IMR-90 (cell line): ENCODE measurements around the gene PRAC1. TPM values are rescaled to one million over a fixed set of nuclear protein-coding genes. Genes with fewer than 3 reads are reported as not detected.
A peak's percentile ranks its signal among the peaks of the same experiment; 100 is the strongest.

Experiments used
- ATAC-seq: fragments of 200-7000 bp; cut with Tn5 transposase; 2 replicates; pipeline ENCODE4 v1.9.1; 2020; ENCODE audit warnings: low read depth, mild to moderate bottlenecking, moderate library complexity
- BruUV-seq: library from RNA; stranded (reverse); fragments of 400-500 nt; replicated peaks from 2 replicates; lab custom pipeline; 2021; lab: Mats Ljungman, UMichigan
- CTCF ChIA-PET: fragments of 300-600 bp; formaldehyde crosslinking; extraction: SDS; loops from one replicate; lab custom pipeline; 2021; ENCODE audit warnings: antibody characterized with exemption; lab: Yijun Ruan, JAX
- POLR2A ChIA-PET: fragments of 300-600 bp; sonication (Branson Sonifier 250); formaldehyde crosslinking; loops from one replicate; lab custom pipeline; 2022; ENCODE audit warnings: antibody characterized with exemption; ENCODE audit not compliant: unreplicated experiment; lab: Charles Lee
- DNase-seq: peaks from one replicate; pipeline ENCODE4 v3.0.0; 2013
- H2AFZ ChIP-seq: replicated peaks from 2 replicates; pipeline ENCODE3; 2013; ENCODE audit warnings: low read length, mild to moderate bottlenecking; ENCODE audit not compliant: poor library complexity
- H2AK5ac ChIP-seq: 2 replicates; pipeline ENCODE4 v1.6.1; 2013; ENCODE audit warnings: low read depth, low read length, inconsistent platforms
- H2AK9ac ChIP-seq: replicated peaks from 2 replicates; pipeline ENCODE3; 2013; ENCODE audit warnings: mild to moderate bottlenecking, low read depth, low read length, moderate library complexity; ENCODE audit not compliant: poor library complexity
- H2BK120ac ChIP-seq: 2 replicates; pipeline ENCODE4 v1.6.1; 2013; ENCODE audit warnings: low read depth, low read length, inconsistent platforms
- H2BK15ac ChIP-seq: 3 replicates; pipeline ENCODE4 v1.6.1; 2013; ENCODE audit warnings: low read depth, low read length, inconsistent platforms
- H2BK20ac ChIP-seq: 2 replicates; pipeline ENCODE4 v1.6.1; 2013; ENCODE audit warnings: low read depth, mild to moderate bottlenecking, inconsistent platforms, low read length, moderate library complexity
- H2BK5ac ChIP-seq: 2 replicates; pipeline ENCODE4 v1.6.1; 2013; ENCODE audit warnings: mild to moderate bottlenecking, low read depth, low read length, inconsistent platforms; ENCODE audit not compliant: poor library complexity, severe bottlenecking
- H3K14ac ChIP-seq: replicated peaks from 2 replicates; pipeline ENCODE4 v1.6.1; 2013; ENCODE audit warnings: low read depth, low read length, inconsistent platforms
- H3K18ac ChIP-seq: 2 replicates; pipeline ENCODE4 v1.6.1; 2013; ENCODE audit warnings: low read depth, low read length, control low read depth
- H3K23ac ChIP-seq: 2 replicates; pipeline ENCODE4 v1.6.1; 2013; ENCODE audit warnings: low read depth, low read length, inconsistent platforms
- H3K27ac ChIP-seq: 2 replicates; pipeline ENCODE4 v1.5.1; 2013; ENCODE audit warnings: mild to moderate bottlenecking, control low read depth, low read length; ENCODE audit not compliant: insufficient read depth
- H3K27me3 ChIP-seq: 2 replicates; pipeline ENCODE4 v1.6.1; 2013; ENCODE audit warnings: low read length; ENCODE audit not compliant: control insufficient read depth, insufficient read depth
- H3K36me3 ChIP-seq: 2 replicates; pipeline ENCODE4 v1.6.1; 2013; ENCODE audit warnings: low read length, mixed read lengths; ENCODE audit not compliant: control insufficient read depth, insufficient read depth
- H3K4ac ChIP-seq: 2 replicates; pipeline ENCODE4 v1.6.1; 2013; ENCODE audit warnings: low read depth, low read length, inconsistent platforms
- H3K4me1 ChIP-seq: 2 replicates; pipeline ENCODE4 v1.6.1; 2013; ENCODE audit warnings: low read length, mixed read lengths; ENCODE audit not compliant: control insufficient read depth, insufficient read depth
- H3K4me2 ChIP-seq: 2 replicates; pipeline ENCODE4 v1.6.1; 2013; ENCODE audit warnings: low read depth, mild to moderate bottlenecking, control low read depth, low read length, moderate library complexity
- H3K4me3 ChIP-seq: 2 replicates; pipeline ENCODE4 v1.5.1; 2013; ENCODE audit warnings: low read depth, mild to moderate bottlenecking, control low read depth, low read length, moderate library complexity; ENCODE audit not compliant: insufficient read depth
- H3K56ac ChIP-seq: 2 replicates; pipeline ENCODE4 v1.6.1; 2013; ENCODE audit warnings: low read length, inconsistent platforms; ENCODE audit not compliant: insufficient read depth; ENCODE audit errors: extremely low read depth
- H3K79me1 ChIP-seq, 2 experiments: 2 replicates each; pipeline ENCODE4 v1.6.1; 2013; ENCODE audit warnings: low read length in 2 of 2, inconsistent platforms in 1 of 2, low read depth in 1 of 2
- H3K9ac ChIP-seq: 2 replicates; pipeline ENCODE4 v1.6.1; 2013; ENCODE audit warnings: low read depth, low read length, control low read depth
- H3K9me1 ChIP-seq: 2 replicates; pipeline ENCODE4 v1.6.1; 2013; ENCODE audit warnings: low read length, inconsistent platforms; ENCODE audit not compliant: insufficient read depth
- H3K9me3 ChIP-seq: 2 replicates; pipeline ENCODE4 v1.6.1; 2013; ENCODE audit warnings: low read length; ENCODE audit not compliant: control insufficient read depth, insufficient read depth
- H4K20me1 ChIP-seq: 2 replicates; pipeline ENCODE4 v1.6.1; 2013; ENCODE audit warnings: low read length, inconsistent platforms; ENCODE audit not compliant: insufficient read depth
- H4K5ac ChIP-seq: 2 replicates; pipeline ENCODE4 v1.6.1; 2013; ENCODE audit warnings: mild to moderate bottlenecking, low read depth, low read length, control low read depth
- H4K8ac ChIP-seq, 2 experiments: 2 replicates each; pipeline ENCODE4 v1.6.1; 2013; ENCODE audit warnings: low read depth in 2 of 2, low read length in 2 of 2, control low read depth in 1 of 2, inconsistent platforms in 1 of 2
- H4K91ac ChIP-seq: 2 replicates; pipeline ENCODE4 v1.6.1; 2013; ENCODE audit warnings: low read depth, low read length, inconsistent platforms; ENCODE audit not compliant: insufficient read depth
- BHLHE40 ChIP-seq: fragments of 150-350 bp; IDR thresholded peaks from 2 replicates; pipeline ENCODE4 v1.6.1; 2016; ENCODE audit warnings: mild to moderate bottlenecking, low read depth, low read length
- CEBPB ChIP-seq: IDR thresholded peaks from 2 replicates; pipeline ENCODE4 v1.6.1; 2012; ENCODE audit warnings: low read depth, low read length, improper control_type of control experiment
- CHD1 ChIP-seq: IDR thresholded peaks from 2 replicates; pipeline ENCODE4 v1.6.1; 2012; ENCODE audit warnings: low read depth, low read length, improper control_type of control experiment
- FOS ChIP-seq: fragments of 150-350 bp; IDR thresholded peaks from 2 replicates; pipeline ENCODE4 v1.6.1; 2016; ENCODE audit warnings: low read depth, low read length
- MAFK ChIP-seq: IDR thresholded peaks from 2 replicates; pipeline ENCODE4 v1.6.1; 2012; ENCODE audit warnings: low read depth, low read length, improper control_type of control experiment
- MAZ ChIP-seq: IDR thresholded peaks from 2 replicates; pipeline ENCODE4 v1.6.1; 2012; ENCODE audit warnings: low read depth, mild to moderate bottlenecking, low read length, improper control_type of control experiment, moderate library complexity, borderline replicate concordance
- NFE2L2 ChIP-seq: fragments of 150-350 bp; IDR thresholded peaks from 2 replicates; pipeline ENCODE4 v1.6.1; 2016; ENCODE audit warnings: low read depth, mild to moderate bottlenecking, low read length
- RCOR1 ChIP-seq: IDR thresholded peaks from 2 replicates; pipeline ENCODE4 v1.6.1; 2012; ENCODE audit warnings: mild to moderate bottlenecking, low read length, improper control_type of control experiment; ENCODE audit not compliant: insufficient replicate concordance
- RFX5 ChIP-seq: IDR thresholded peaks from 2 replicates; pipeline ENCODE4 v1.8.0; 2012; ENCODE audit warnings: low read depth, mild to moderate bottlenecking, low read length, moderate library complexity
- SMC3 ChIP-seq: fragments of 150-350 bp; IDR thresholded peaks from 2 replicates; pipeline ENCODE4 v1.6.1; 2016; ENCODE audit warnings: low read depth, mild to moderate bottlenecking, antibody characterized with exemption, low read length, moderate library complexity
- USF2 ChIP-seq: fragments of 150-350 bp; IDR thresholded peaks from 2 replicates; pipeline ENCODE4 v1.6.1; 2017; ENCODE audit warnings: mild to moderate bottlenecking, antibody characterized with exemption, low read length, low read depth
- WGBS, 2 experiments: methylation state at CpG; one replicate each; pipeline versions ENCODE4 v1.1.5 to v1.1.7; 2013; ENCODE audit warnings: missing lambda C conversion rate in 2 of 2; ENCODE audit not compliant: insufficient read length in 1 of 2; ENCODE audit errors: extremely low coverage in 2 of 2; 5-methylcytosine and 5-hydroxymethylcytosine counted together
- dilution Hi-C: fragments of 300-500 bp; cut with HindIII; formaldehyde crosslinking; loops from one replicate; pipeline ENCODE4 v1.14.3; 2018; ENCODE audit warnings: low sequenced_read_pairs; ENCODE audit not compliant: unreplicated experiment
- in situ Hi-C: fragments of 300-500 bp; cut with MboI; formaldehyde crosslinking; loops from 3 replicates; pipeline ENCODE4 v1.14.3; 2019; ENCODE audit warnings: low sequenced_read_pairs, inconsistent platforms, mixed read lengths
- intact Hi-C: fragments of 100-400 bp; cut with micrococcal nuclease; formaldehyde crosslinking; loops from 2 replicates; pipeline ENCODE4 v1.10.0; 2022
- polyA plus RNA-seq, 3 experiments: library from polyadenylated mRNA; depleted of rRNA; stranded (reverse); fragments of >200 nt; gene quantifications; 2 replicates each; pipeline ENCODE4 v1.2.3, GENCODE V29; 2012; ENCODE audit warnings: low replicate concordance in 1 of 3
- total RNA-seq: library from RNA; depleted of rRNA; stranded (reverse); fragments of >200 nt; gene quantifications from 2 replicates; pipeline ENCODE4 v1.2.3, GENCODE V29; 2012
- TF ChIP-seq, protein P1 (sequence below): fragments of 150-350 bp; IDR thresholded peaks from 2 replicates; pipeline ENCODE4 v1.6.1; 2016; ENCODE audit warnings: low read depth, mild to moderate bottlenecking, low read length, moderate library complexity, borderline replicate concordance

Gene PRAC1
- total and polyA plus RNA-seq, 2 of the 4 experiments (the other 2 are of a cell fraction), result not detected

DNA sequence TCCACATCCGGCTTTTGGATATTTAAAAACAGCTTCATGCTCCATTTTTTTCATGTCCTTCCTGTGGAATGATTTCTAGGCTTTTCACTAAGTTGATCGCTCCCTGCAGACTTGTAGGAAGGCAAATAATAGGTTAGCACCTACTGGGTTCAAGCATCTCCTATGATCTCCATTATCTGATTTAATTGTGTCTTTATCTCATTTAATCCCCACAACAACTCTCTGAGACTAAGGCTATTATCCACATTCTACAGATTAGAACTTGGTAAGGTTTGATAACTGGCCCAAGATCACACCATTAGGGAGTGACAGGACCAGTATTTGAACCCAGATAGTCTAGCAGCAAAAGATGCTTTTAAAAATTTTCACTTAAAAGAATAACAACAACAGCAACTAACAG is 50.0 kb downstream of the PRAC1 start:
- dilution Hi-C loops (no loop called here), intact Hi-C loops (no loop called here), in situ Hi-C loops (no loop called here)
- ChIA-PET CTCF (interaction anchor here (0.6 to 1.7 kb wide), 8 partner anchors 23 to 212 kb away, joined by 3 to 9 read pairs (median 4); no protein-coding TSS in a partner anchor), POLR2A (no interaction called here)
- Histone ChIP-seq H2BK120ac (no peak overlapping the region), H3K9ac (no peak overlapping the region), H3K27me3 (peaks cover 30% of the 10 kb centered on the region), H3K27ac (no peak overlapping the region), H3K14ac (no peak overlapping the region), H3K18ac (no peak overlapping the region), H4K8ac (no peak overlapping the region), H3K36me3 (no peaks in the 10 kb centered on the region), H3K4me1 (no peaks in the 10 kb centered on the region), H3K23ac (no peak overlapping the region), H3K56ac (no peak overlapping the region), H4K5ac (no peak overlapping the region), H2BK5ac (no peak overlapping the region), H4K20me1 (no peaks in the 10 kb centered on the region), H3K4me3 (no peak overlapping the region), H3K4me2 (peak overlapping the region; percentile 74; the same call in 1 of the 2 replicates), H3K4ac (no peak overlapping the region), H3K9me1 (no peaks in the 10 kb centered on the region), H2AK9ac (no peak overlapping the region), H2BK20ac (no peak overlapping the region), H2AFZ (no peak overlapping the region), H3K9me3 (no peaks in the 10 kb centered on the region), H4K91ac (no peak overlapping the region), H3K79me1 (no peaks in the 10 kb centered on the region), H2BK15ac (no peak overlapping the region), H2AK5ac (no peak overlapping the region)
- WGBS, 2 experiments, result no CpG with 5 or more reads among the region's 2 CpGs
- TF ChIP-seq CEBPB (no peak), BHLHE40 (no peak), NFE2L2 (no peak), MAZ (no peak), RFX5 (no peak), CHD1 (no peak), MAFK (no peak), RCOR1 (no peak), USF2 (no peak), SMC3 (no peak), FOS (no peak)
- TF ChIP-seq, protein P1, sequence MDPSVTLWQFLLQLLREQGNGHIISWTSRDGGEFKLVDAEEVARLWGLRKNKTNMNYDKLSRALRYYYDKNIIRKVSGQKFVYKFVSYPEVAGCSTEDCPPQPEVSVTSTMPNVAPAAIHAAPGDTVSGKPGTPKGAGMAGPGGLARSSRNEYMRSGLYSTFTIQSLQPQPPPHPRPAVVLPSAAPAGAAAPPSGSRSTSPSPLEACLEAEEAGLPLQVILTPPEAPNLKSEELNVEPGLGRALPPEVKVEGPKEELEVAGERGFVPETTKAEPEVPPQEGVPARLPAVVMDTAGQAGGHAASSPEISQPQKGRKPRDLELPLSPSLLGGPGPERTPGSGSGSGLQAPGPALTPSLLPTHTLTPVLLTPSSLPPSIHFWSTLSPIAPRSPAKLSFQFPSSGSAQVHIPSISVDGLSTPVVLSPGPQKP, result no peak
- DNase-seq (no peak), ATAC-seq (no peak)
- BruUV-seq, result no TSS peak
